ENCODE data around the gene PCCA.

DNA sequence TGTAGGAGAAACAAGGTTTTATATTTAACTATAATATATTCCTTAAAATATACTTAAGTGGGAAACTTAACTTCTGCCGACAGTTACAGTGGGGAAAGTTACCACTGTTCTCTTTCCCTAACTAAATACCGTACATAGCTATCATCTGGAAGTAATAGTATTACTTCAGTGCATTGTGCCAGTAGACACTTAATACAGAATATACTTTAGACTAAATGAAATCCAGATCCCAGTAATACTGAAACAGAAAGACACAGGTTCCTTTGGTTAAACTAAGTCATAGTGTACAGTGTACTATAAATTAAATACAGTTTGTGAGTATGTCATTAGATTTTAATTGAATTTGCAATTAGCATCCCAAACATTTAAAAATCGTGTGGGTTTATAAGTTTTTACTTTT, 107.5 kb downstream of the PCCA start:
- TF ChIP-seq, protein P1, sequence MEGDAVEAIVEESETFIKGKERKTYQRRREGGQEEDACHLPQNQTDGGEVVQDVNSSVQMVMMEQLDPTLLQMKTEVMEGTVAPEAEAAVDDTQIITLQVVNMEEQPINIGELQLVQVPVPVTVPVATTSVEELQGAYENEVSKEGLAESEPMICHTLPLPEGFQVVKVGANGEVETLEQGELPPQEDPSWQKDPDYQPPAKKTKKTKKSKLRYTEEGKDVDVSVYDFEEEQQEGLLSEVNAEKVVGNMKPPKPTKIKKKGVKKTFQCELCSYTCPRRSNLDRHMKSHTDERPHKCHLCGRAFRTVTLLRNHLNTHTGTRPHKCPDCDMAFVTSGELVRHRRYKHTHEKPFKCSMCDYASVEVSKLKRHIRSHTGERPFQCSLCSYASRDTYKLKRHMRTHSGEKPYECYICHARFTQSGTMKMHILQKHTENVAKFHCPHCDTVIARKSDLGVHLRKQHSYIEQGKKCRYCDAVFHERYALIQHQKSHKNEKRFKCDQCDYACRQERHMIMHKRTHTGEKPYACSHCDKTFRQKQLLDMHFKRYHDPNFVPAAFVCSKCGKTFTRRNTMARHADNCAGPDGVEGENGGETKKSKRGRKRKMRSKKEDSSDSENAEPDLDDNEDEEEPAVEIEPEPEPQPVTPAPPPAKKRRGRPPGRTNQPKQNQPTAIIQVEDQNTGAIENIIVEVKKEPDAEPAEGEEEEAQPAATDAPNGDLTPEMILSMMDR (IDR thresholded peaks at IDR 0.05): no peak
- no peak for TF ChIP-seq POLR2A (IDR thresholded peaks at IDR 0.05)

Data from Peyer's patch (tissue), 4 donors.